Osteocyte (in vitro differentiated cells): ENCODE measurements around the gene SYCE1L. TPM values are rescaled to one million over a fixed set of nuclear protein-coding genes. Genes with fewer than 3 reads are reported as not detected.

ENCODE experiments used
- DNase-seq: peaks from one replicate; pipeline ENCODE4 v3.0.0; 2021; ENCODE audit warnings: mixed read lengths; ENCODE audit not compliant: unreplicated experiment; ENCODE audit errors: extremely low spot score
- H3K27ac Mint-ChIP-seq: one replicate; pipeline ENCODE4 v1.8.0; 2021; ENCODE audit warnings: mild to moderate bottlenecking, mixed read lengths; ENCODE audit not compliant: unreplicated experiment
- H3K27me3 Mint-ChIP-seq: one replicate; pipeline ENCODE4 v1.8.0; 2021; ENCODE audit warnings: mixed read lengths; ENCODE audit not compliant: unreplicated experiment
- H3K36me3 Mint-ChIP-seq: one replicate; pipeline ENCODE4 v1.8.0; 2021; ENCODE audit warnings: mixed read lengths; ENCODE audit not compliant: unreplicated experiment
- H3K4me1 Mint-ChIP-seq: one replicate; pipeline ENCODE4 v1.8.0; 2021; ENCODE audit warnings: mixed read lengths; ENCODE audit not compliant: unreplicated experiment
- H3K4me3 Mint-ChIP-seq: one replicate; pipeline ENCODE4 v1.8.0; 2021; ENCODE audit warnings: mild to moderate bottlenecking, moderate library complexity, mixed read lengths; ENCODE audit not compliant: unreplicated experiment
- H3K9me3 Mint-ChIP-seq: one replicate; pipeline ENCODE4 v1.8.0; 2021; ENCODE audit warnings: mixed read lengths; ENCODE audit not compliant: unreplicated experiment
- total RNA-seq: library from RNA; stranded (reverse); gene quantifications from 2 replicates; pipeline ENCODE4 v1.2.1, GENCODE V29; 2021
- TF ChIP-seq, protein P1 (sequence below): fragments of 200-600 bp; sonication (generic); IDR thresholded peaks from 2 replicates; pipeline ENCODE4 v1.5.0; 2021; ENCODE audit warnings: antibody characterized with exemption, mild to moderate bottlenecking, moderate library complexity

SYCE1L gene
- total RNA-seq, 1 donor from 2014 or later, result 4.1 TPM

DNA sequence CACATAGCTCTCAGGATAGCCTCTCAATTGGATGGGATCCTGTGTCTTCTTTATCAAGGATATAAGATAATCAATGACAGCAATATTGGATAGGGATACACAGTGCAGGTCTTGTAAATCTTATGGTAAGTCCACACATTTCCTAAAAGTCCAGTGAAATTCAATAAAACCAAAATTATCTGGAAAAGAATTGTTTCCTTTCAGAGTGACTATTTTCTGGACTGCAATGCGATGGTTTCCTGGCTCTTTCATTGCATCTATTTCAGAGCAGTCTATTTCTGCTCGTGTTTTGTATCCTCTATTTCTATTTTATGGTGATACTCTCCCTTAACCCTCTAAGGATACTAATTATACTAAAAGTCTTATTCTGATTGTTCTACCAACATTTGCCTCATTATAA, 32.5 kb upstream of the SYCE1L start:
- peaks cover 24% of the 10 kb centered on the region for H3K27me3 Mint-ChIP-seq
- DNase-seq, result no peak
- TF ChIP-seq, protein P1, sequence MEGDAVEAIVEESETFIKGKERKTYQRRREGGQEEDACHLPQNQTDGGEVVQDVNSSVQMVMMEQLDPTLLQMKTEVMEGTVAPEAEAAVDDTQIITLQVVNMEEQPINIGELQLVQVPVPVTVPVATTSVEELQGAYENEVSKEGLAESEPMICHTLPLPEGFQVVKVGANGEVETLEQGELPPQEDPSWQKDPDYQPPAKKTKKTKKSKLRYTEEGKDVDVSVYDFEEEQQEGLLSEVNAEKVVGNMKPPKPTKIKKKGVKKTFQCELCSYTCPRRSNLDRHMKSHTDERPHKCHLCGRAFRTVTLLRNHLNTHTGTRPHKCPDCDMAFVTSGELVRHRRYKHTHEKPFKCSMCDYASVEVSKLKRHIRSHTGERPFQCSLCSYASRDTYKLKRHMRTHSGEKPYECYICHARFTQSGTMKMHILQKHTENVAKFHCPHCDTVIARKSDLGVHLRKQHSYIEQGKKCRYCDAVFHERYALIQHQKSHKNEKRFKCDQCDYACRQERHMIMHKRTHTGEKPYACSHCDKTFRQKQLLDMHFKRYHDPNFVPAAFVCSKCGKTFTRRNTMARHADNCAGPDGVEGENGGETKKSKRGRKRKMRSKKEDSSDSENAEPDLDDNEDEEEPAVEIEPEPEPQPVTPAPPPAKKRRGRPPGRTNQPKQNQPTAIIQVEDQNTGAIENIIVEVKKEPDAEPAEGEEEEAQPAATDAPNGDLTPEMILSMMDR, result no peak

DNA sequence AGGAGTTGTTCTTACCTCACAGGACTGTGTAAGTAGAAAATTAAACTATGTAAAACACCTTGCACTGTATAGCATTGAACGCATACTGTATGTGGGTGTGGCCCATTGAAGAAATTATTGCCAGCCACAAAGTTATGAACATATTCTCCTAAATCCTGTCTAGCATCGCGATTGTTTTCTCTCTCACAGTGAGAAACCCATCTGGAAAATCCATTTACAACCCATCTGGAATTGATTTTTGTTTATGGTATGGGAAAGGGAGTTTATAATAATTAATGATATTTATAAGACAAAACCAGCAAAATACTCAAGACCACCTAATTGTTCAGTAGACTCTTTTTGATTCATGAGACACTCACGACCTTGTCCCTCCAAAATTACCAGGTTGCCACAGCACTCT, 30.3 kb upstream of the SYCE1L start:
- H3K36me3 Mint-ChIP-seq, result no peaks in the 10 kb centered on the region
- no peaks in the 10 kb centered on the region for H3K4me1 Mint-ChIP-seq
- no peak for DNase-seq
- TF ChIP-seq, protein P1, result no peak
- peaks cover 32% of the 10 kb centered on the region for H3K27me3 Mint-ChIP-seq
- no peaks in the 10 kb centered on the region for H3K9me3 Mint-ChIP-seq
- H3K27ac Mint-ChIP-seq, result no peak overlapping the region
- H3K4me3 Mint-ChIP-seq, result no peak overlapping the region

More for the DNA sequence above, 32.5 kb upstream of the SYCE1L start:
- no peaks in the 10 kb centered on the region for H3K4me1 Mint-ChIP-seq
- H3K9me3 Mint-ChIP-seq, result no peaks in the 10 kb centered on the region
- H3K36me3 Mint-ChIP-seq, result no peaks in the 10 kb centered on the region
- no peak overlapping the region for H3K27ac Mint-ChIP-seq
- H3K4me3 Mint-ChIP-seq, result no peak overlapping the region

DNA sequence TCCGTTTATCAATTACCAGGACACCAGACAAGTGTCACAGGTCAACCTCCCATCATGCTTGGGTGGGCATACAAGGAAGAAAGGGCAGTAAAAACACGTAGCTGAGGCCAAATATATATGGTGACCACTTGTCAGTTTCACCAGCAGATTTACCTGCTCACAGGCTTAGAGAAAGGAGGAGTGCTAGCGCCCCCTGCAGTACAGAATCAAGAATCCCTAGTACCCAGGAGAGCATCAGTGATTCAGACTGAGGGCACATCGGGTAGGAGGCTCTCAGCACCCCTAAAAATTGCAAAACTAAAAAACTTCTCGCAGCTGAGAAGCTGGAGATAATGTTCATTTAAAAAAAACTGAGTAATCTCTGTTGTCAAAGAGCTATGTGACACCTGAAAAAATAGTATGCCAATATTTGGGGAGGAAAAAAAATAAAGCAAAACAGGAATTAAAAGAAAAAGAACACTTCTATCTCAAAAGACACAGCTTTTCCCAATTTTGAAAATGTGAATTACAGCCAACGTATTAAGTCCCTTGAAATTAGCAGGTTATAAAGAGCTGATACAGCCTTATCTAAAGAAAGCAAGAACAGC, 29.5 kb upstream of the SYCE1L start:
- Mint-ChIP-seq H3K36me3 (no peaks in the 10 kb centered on the region), H3K4me1 (no peaks in the 10 kb centered on the region), H3K4me3 (no peak overlapping the region), H3K9me3 (no peaks in the 10 kb centered on the region), H3K27me3 (peaks cover 40% of the 10 kb centered on the region), H3K27ac (no peak overlapping the region)
- TF ChIP-seq, protein P1, result peak; percentile 40
- no peak for DNase-seq

DNA sequence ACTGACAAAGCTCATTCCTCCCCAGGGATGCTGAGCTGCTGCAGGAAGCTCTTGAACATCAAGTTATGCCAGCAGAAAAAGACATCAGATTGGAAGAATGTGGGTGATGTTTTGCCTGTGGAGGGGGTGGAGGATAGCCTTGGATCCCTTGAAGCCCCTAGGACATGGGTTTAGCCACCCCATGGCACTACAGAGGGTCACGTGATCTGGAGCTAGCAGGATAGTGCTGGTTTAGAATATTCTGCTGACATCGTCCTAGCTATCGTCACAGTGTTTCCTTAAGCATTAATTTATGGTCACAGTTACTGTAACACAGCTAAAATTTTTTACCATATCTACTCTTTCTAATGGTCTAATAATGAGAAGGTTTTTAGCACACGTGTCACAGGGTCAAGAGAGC, 28.4 kb upstream of the SYCE1L start:
- no peak for DNase-seq
- TF ChIP-seq, protein P1, result no peak
- Mint-ChIP-seq H3K36me3 (no peaks in the 10 kb centered on the region), H3K4me1 (no peaks in the 10 kb centered on the region), H3K9me3 (no peaks in the 10 kb centered on the region), H3K27ac (no peak overlapping the region), H3K27me3 (peaks cover 46% of the 10 kb centered on the region), H3K4me3 (no peak overlapping the region)

DNA sequence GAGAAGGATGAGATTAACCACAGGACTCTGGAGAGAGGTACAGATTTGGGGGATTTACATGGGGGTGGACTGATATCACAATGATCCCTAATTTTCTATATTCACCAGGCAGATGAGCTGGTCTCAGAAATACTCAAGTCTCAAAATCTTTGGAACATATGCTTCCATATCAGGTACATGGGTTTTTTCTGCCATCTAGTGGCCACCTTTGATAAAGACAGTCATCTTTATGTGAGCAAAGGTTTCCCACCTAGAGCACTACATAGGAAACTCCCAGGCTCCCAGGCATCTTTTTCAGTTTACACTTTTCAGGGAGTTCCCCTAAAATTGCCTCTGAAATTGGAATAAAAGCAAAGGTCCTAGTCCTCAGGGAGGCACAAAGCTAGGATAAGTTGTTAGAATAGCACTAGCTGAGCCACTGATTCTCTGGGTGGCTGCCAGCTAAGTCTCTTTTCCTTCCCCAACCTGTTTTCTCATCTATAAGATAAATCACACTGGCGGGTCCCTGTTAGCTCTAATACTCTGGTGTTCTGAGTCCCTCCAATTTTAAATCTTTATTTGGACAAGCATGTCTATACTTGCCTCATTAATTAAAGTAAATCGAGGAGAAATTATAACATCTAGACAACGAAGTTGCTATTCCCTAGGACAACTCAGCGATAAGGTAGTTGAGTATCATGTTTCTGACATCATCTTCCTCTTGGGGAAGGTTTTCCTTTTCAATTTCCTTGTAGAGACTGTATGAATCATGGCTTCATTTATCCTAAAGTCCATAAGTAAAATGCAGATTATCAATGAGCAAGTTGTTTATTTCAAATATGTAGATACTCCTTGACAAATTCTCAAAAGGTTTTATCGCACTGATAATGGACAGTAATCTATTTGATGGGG, 27.2 kb upstream of the SYCE1L start:
- no peak for DNase-seq
- H3K36me3 Mint-ChIP-seq, result no peaks in the 10 kb centered on the region
- H3K27me3 Mint-ChIP-seq, result peaks cover 51% of the 10 kb centered on the region
- no peaks in the 10 kb centered on the region for H3K4me1 Mint-ChIP-seq
- TF ChIP-seq, protein P1, result peak; percentile 73
- H3K27ac Mint-ChIP-seq, result no peak overlapping the region
- no peak overlapping the region for H3K4me3 Mint-ChIP-seq
- H3K9me3 Mint-ChIP-seq, result no peaks in the 10 kb centered on the region
